ENCODE results near the gene PITHD1. TPM values are rescaled to one million over a fixed set of nuclear protein-coding genes. Genes with fewer than 3 reads are reported as not detected.

PITHD1 gene
- total and polyA plus RNA-seq, 10 of the 15 experiments (the other 5 are each of a cell fraction or from before 2014, with no cell fraction given): 23.7 to 82.2 (median 67.0) TPM

DNA sequence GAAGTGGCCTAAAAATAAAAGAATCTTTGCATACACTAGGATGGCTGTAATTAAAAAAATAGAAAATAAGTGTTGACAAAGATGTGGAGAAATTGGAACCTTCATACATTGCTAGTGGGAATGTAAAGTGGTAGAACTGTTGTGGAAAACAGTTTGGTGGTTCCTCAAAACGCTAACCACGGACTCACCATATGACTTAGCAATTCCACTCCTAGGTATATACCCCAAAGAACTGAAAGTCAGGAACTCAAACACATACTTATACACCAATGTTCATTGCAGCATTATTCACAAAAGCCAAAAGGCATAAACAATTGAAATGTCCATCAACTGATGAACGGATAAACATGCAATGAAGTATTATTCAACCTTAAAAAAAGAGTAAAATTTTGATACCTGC is 57.8 kb downstream of the PITHD1 start:
- FAIRE-seq (no peak), ATAC-seq (no peak), DNase-seq (ENCODE audit: low read depth, low spot score) (no peak)
- no peaks in the 10 kb centered on the region for H3K36me3 ChIP-seq (ENCODE audit: control insufficient read depth in 2 of 2, insufficient read depth in 2 of 2, low read length in 1 of 2)
- no peak overlapping the region for H3K27ac ChIP-seq (ENCODE audit: control insufficient read depth, insufficient read depth)
- ChIA-PET CTCF (no interaction called here), SMC1A (ENCODE audit: uncharacterized antibody, unreplicated experiment) (no interaction called here), RAD21 (ENCODE audit: unreplicated experiment) (no interaction called here), POLR2A (interaction anchor here (0.6 kb wide), 1 partner anchor 51 kb away, joined by 4 read pairs; no protein-coding TSS in a partner anchor)
- H3K4me1 ChIP-seq (ENCODE audit: control insufficient read depth, insufficient read depth, low read length): no peaks in the 10 kb centered on the region
- H3K79me2 ChIP-seq (ENCODE audit: control insufficient read depth, insufficient read depth, low read length): no peaks in the 10 kb centered on the region
- H4K20me1 ChIP-seq (ENCODE audit: control insufficient read depth, insufficient read depth): no peaks in the 10 kb centered on the region
- H3K4me2 ChIP-seq (ENCODE audit: control insufficient read depth, insufficient read depth): no peak overlapping the region
- intact Hi-C loops (cut with micrococcal nuclease; ENCODE audit: unreplicated experiment): no loop called here
- H3K27me3 ChIP-seq (replicated peaks in 1 of 2; ENCODE audit: control insufficient read depth in 2 of 2, insufficient read depth in 2 of 2, low read length in 1 of 2): no peaks in the 10 kb centered on the region
- no peak overlapping the region for H3K9ac ChIP-seq (ENCODE audit: control insufficient read depth, insufficient read depth, low read length)
- TF ChIP-seq PAX8 (IDR thresholded peaks at IDR 0.05) (no peak), FOXK2 (IDR thresholded peaks at IDR 0.05) (no peak), RUNX3 (IDR thresholded peaks at IDR 0.05; ENCODE audit: low read length) (peak; percentile 74), GABPA (IDR thresholded peaks at IDR 0.05; ENCODE audit: low read depth) (no peak), IKZF1 (conservative IDR thresholded peaks at IDR 0.05) (0 out of 2 replicates have a peak, but pooled peaks have one; percentile 21), EGR1 (IDR thresholded peaks at IDR 0.05; ENCODE audit: borderline replicate concordance in 1 of 2, low read depth in 2 of 2, low read length in 2 of 2) (no peak), HCFC1 (IDR thresholded peaks at IDR 0.05; ENCODE audit: low read length) (no peak), JUNB (IDR thresholded peaks at IDR 0.05) (peak; percentile 22; the same call in 1 of the 2 replicates), IKZF2 (IDR thresholded peaks at IDR 0.05) (peak in 1 of 2 experiments; percentile 33; a peak in 2 of 4 replicates), CHD1 (IDR thresholded peaks at IDR 0.05; ENCODE audit: low read depth, low read length) (no peak), YBX1 (IDR thresholded peaks at IDR 0.05) (no peak), WRNIP1 (IDR thresholded peaks at IDR 0.05; ENCODE audit: borderline replicate concordance, low read depth, low read length) (no peak), SMAD1 (IDR thresholded peaks at IDR 0.05; ENCODE audit: low read depth, partially characterized antibody) (no peak), IRF4 (IDR thresholded peaks at IDR 0.05; ENCODE audit: low read depth, low read length) (peak; percentile 17; the same call in 1 of the 2 replicates), SIN3A (IDR thresholded peaks at IDR 0.05; ENCODE audit: low read depth, low read length) (no peak)
- TF ChIP-seq, protein P1, sequence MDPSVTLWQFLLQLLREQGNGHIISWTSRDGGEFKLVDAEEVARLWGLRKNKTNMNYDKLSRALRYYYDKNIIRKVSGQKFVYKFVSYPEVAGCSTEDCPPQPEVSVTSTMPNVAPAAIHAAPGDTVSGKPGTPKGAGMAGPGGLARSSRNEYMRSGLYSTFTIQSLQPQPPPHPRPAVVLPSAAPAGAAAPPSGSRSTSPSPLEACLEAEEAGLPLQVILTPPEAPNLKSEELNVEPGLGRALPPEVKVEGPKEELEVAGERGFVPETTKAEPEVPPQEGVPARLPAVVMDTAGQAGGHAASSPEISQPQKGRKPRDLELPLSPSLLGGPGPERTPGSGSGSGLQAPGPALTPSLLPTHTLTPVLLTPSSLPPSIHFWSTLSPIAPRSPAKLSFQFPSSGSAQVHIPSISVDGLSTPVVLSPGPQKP (IDR thresholded peaks at IDR 0.05; ENCODE audit: low read depth, low read length): no peak
- TF ChIP-seq, protein P2, sequence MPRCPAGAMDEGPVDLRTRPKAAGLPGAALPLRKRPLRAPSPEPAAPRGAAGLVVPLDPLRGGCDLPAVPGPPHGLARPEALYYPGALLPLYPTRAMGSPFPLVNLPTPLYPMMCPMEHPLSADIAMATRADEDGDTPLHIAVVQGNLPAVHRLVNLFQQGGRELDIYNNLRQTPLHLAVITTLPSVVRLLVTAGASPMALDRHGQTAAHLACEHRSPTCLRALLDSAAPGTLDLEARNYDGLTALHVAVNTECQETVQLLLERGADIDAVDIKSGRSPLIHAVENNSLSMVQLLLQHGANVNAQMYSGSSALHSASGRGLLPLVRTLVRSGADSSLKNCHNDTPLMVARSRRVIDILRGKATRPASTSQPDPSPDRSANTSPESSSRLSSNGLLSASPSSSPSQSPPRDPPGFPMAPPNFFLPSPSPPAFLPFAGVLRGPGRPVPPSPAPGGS (IDR thresholded peaks at IDR 0.05; ENCODE audit: borderline replicate concordance, insufficient read depth, low read depth, low read length, poor library complexity, severe bottlenecking): no peak
- no peak overlapping the region for H2AFZ ChIP-seq (ENCODE audit: control insufficient read depth, low read depth, low read length)
- no peak overlapping the region for H3K4me3 ChIP-seq
- WGBS (ENCODE audit: insufficient coverage, insufficient replicate concordance, low lambda C conversion rate, missing lambda C conversion rate): 18% methylated on average over 3 of the region's 3 CpGs
- H3K9me3 ChIP-seq (replicated peaks; ENCODE audit: control insufficient read depth, insufficient read depth, low read length): no peaks in the 10 kb centered on the region; the same call in 2 of the 3 replicates
- in situ Hi-C loops (cut with MboI): no loop called here
- BruUV-seq (replicated peaks): no TSS peak

All from GM12878 (cell line).